Right lobe of liver (tissue), 4 donors: ENCODE measurements around the gene NR6A1.

ENCODE experiments used
- CTCF ChIP-seq, 4 donors: fragments of 200-600 bp in 3 of 4; fragments of 450-650 bp in 1 of 4; IDR thresholded peaks; one replicate each; pipeline versions ENCODE4 v1.5.1 to v1.8.0; 2016 to 2022; ENCODE audit warnings: antibody characterized with exemption in 4 of 4, mild to moderate bottlenecking in 2 of 4
- POLR2A ChIP-seq: fragments of 450-650 bp; IDR thresholded peaks from one replicate; pipeline ENCODE4 v1.6.1; 2017; ENCODE audit warnings: antibody characterized with exemption, mild to moderate bottlenecking
- donor health status: DM: no; HTN: no; CAD: no.
- donor health status: DM: no; HTN: no; CAD: no.
- donor health status: DM: no; HTN: yes; CAD: no.

- TF ChIP-seq CTCF (IDR thresholded peaks at IDR 0.05): no peak
- TF ChIP-seq POLR2A: no peak
These were observed 281.9 kb downstream of the NR6A1 start for GRCh38 chr9:124489222-124489621.
